HUES6 (cell line): ENCODE results near the gene FDPS.

Experiments used
- H3K27ac ChIP-seq: 2 replicates; pipeline ENCODE4 v1.7.0; 2013; ENCODE audit warnings: low read depth, mild to moderate bottlenecking, low read length, inconsistent platforms
- H3K27me3 ChIP-seq: 2 replicates; pipeline ENCODE4 v1.6.1; 2013; ENCODE audit warnings: low read length; ENCODE audit not compliant: control insufficient read depth, insufficient read depth
- H3K36me3 ChIP-seq: 2 replicates; pipeline ENCODE4 v1.6.1; 2013; ENCODE audit warnings: low read length; ENCODE audit not compliant: control insufficient read depth, insufficient read depth
- H3K4me1 ChIP-seq: 2 replicates; pipeline ENCODE4 v1.6.1; 2013; ENCODE audit warnings: low read length; ENCODE audit not compliant: control insufficient read depth, insufficient read depth
- H3K4me3 ChIP-seq: 2 replicates; pipeline ENCODE4 v1.5.1; 2013; ENCODE audit warnings: low read depth, low read length
- H3K9ac ChIP-seq: one replicate; pipeline ENCODE4 v1.6.1; 2013; ENCODE audit warnings: mild to moderate bottlenecking, low read length
- H3K9me3 ChIP-seq: 2 replicates; pipeline ENCODE4 v1.6.1; 2013; ENCODE audit warnings: low read depth, low read length; ENCODE audit not compliant: control insufficient read depth, insufficient read depth

Gene FDPS

GRCh38 chr1:155308493-155309422 lies at the start of gene FDPS:
Gene FDPS, plus strand, starts transcription at chr1:155308866. Its CDS starts 924 bp downstream, at chr1:155309790.
- H3K9ac ChIP-seq: peak within 1 kb of the TSS; percentile 94
- peak within 1 kb of the TSS; percentile 79 for H3K4me3 ChIP-seq
- H3K9me3 ChIP-seq: no peaks in the 10 kb centered on the region
- peaks cover 40% of the 10 kb centered on the region for H3K36me3 ChIP-seq
- no peaks in the 10 kb centered on the region for H3K27me3 ChIP-seq
- H3K4me1 ChIP-seq: peaks cover 13% of the 10 kb centered on the region
- peak within 1 kb of the TSS; percentile 80; the same call in 1 of the 2 replicates for H3K27ac ChIP-seq

GRCh38 chr1:155260276-155260675 lies 48.4 kb upstream of the FDPS start:
- no peaks in the 10 kb centered on the region for H3K27me3 ChIP-seq
- no peaks in the 10 kb centered on the region for H3K9me3 ChIP-seq
- H3K27ac ChIP-seq: no peak overlapping the region
- peaks cover 51% of the 10 kb centered on the region for H3K36me3 ChIP-seq
- H3K4me3 ChIP-seq: no peak overlapping the region
- peaks cover 15% of the 10 kb centered on the region for H3K4me1 ChIP-seq
- no peak overlapping the region for H3K9ac ChIP-seq

DNA sequence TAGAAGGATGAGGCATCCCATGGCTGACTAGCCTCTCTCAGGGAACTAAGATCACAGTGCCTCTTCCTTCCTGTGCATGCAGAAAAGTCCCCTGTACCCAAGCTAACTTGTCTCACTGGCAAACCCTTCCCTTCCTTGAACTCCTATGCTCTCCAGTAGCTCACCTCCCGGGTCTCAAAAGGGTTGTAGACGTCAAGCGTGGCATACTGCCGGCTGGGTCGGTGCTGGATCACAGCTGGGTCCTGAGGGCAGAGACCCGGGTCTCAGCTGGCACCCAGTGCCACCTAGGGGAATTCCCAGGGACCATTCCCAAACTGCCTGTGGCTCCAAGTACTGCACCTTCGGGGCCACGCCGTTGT lies 47.2 kb upstream of the FDPS start:
- Histone ChIP-seq H3K9me3 (no peaks in the 10 kb centered on the region), H3K4me1 (peaks cover 9% of the 10 kb centered on the region), H3K27me3 (no peaks in the 10 kb centered on the region), H3K9ac (peak overlapping the region; percentile 70), H3K36me3 (peaks cover 60% of the 10 kb centered on the region), H3K4me3 (peak overlapping the region; percentile 72), H3K27ac (peak overlapping the region; percentile 8; the same call in 1 of the 2 replicates)

- H3K4me3 ChIP-seq: peak within 1 kb of the TSS; percentile 72
- H3K27me3 ChIP-seq: no peaks in the 10 kb centered on the region
- peaks cover 9% of the 10 kb centered on the region for H3K4me1 ChIP-seq
- peak within 1 kb of the TSS; percentile 8; the same call in 1 of the 2 replicates for H3K27ac ChIP-seq
- peak within 1 kb of the TSS; percentile 70 for H3K9ac ChIP-seq
- no peaks in the 10 kb centered on the region for H3K9me3 ChIP-seq
- peaks cover 60% of the 10 kb centered on the region for H3K36me3 ChIP-seq
These were observed 46.6 kb upstream of the FDPS start, which contains the start of gene SCAMP3 for GRCh38 chr1:155261852-155262673. Gene SCAMP3, minus strand, starts transcription at chr1:155262360. Its CDS starts 209 bp downstream, at chr1:155262151.

DNA sequence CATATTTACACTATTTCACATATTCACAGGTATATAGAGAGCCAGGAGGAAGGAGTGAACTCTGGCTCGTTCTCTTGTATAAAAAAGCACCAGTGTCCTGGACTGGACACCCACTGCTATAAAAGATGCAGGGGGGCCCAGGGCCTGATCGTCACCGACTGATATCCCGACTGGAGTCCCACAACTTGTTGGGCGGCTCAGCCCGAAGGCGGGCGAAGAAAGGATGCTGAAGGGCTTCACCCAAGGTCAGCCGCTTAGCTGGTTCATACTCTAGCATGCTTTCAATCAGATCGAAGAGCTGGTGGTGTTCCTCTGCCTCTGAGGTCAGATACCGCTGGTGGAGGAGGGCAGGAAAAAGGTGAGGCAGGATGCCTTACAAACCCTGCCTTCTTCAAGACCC lies 45.6 kb upstream of the FDPS start:
- Histone ChIP-seq H3K36me3 (peaks cover 65% of the 10 kb centered on the region), H3K27ac (no peak overlapping the region), H3K9ac (no peak overlapping the region), H3K4me1 (peaks cover 9% of the 10 kb centered on the region), H3K9me3 (no peaks in the 10 kb centered on the region), H3K4me3 (no peak overlapping the region), H3K27me3 (no peaks in the 10 kb centered on the region)

DNA sequence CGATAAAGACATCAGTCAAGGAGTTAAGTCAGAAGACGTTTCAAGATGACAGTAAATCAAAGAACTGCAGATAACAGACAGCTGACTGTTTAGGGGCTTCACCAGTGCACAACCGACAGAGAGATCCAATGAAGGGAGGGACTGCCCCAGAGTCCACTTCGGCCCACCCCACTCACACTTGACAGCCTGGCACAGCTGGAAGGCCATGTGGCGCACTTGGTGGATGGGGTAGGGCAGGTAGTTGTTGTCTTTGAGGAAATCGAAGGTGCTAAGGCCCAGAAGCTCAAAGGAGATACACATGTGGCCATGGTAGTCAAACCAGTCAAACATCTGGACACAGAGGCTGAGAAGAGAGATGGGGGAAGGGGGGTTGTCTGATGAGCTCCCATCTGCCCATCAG lies 42.1 kb upstream of the FDPS start:
- Histone ChIP-seq H3K27ac (no peak overlapping the region), H3K27me3 (no peaks in the 10 kb centered on the region), H3K9ac (no peak overlapping the region), H3K4me1 (0 out of 2 replicates have a peak, but pooled peaks cover 3% of the 10 kb centered on the region), H3K36me3 (peaks cover 83% of the 10 kb centered on the region), H3K9me3 (no peaks in the 10 kb centered on the region), H3K4me3 (no peak overlapping the region)

DNA sequence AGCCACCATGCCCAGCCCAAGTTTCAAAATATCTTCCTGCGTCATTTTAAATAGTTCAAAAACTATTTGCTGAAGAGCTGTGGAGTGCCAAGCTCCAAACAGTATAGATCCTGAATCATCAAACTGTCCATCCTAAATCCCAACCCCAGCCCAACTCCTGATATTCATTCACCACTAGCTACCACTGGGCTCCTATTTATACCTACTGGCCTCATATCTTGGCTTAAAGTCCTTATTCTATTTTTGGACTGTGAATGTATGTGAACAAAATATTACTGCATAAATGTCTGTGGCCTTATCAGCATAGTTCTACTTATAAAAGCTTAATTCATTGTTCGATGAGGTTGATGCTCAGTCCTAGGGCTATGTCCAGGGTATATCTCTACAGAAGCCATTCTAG lies 41.3 kb upstream of the FDPS start:
- peaks cover 6% of the 10 kb centered on the region for H3K4me1 ChIP-seq
- H3K36me3 ChIP-seq: peaks cover 86% of the 10 kb centered on the region
- H3K4me3 ChIP-seq: no peak overlapping the region
- H3K27ac ChIP-seq: no peak overlapping the region
- H3K27me3 ChIP-seq: no peaks in the 10 kb centered on the region
- H3K9me3 ChIP-seq: no peaks in the 10 kb centered on the region
- H3K9ac ChIP-seq: no peak overlapping the region

- H3K9ac ChIP-seq: no peak overlapping the region
- peaks cover 6% of the 10 kb centered on the region for H3K4me1 ChIP-seq
- no peak overlapping the region for H3K4me3 ChIP-seq
- no peaks in the 10 kb centered on the region for H3K9me3 ChIP-seq
- no peaks in the 10 kb centered on the region for H3K27me3 ChIP-seq
- peaks cover 76% of the 10 kb centered on the region for H3K36me3 ChIP-seq
- no peak overlapping the region for H3K27ac ChIP-seq
These were observed 40.0 kb upstream of the FDPS start for GRCh38 chr1:155268630-155269029.

- Histone ChIP-seq H3K27me3 (no peaks in the 10 kb centered on the region), H3K4me3 (no peak overlapping the region), H3K4me1 (peaks cover 8% of the 10 kb centered on the region), H3K27ac (no peak overlapping the region), H3K36me3 (peaks cover 68% of the 10 kb centered on the region), H3K9ac (no peak overlapping the region), H3K9me3 (no peaks in the 10 kb centered on the region)
These were observed 39.3 kb upstream of the FDPS start for GRCh38 chr1:155269381-155269780.

DNA sequence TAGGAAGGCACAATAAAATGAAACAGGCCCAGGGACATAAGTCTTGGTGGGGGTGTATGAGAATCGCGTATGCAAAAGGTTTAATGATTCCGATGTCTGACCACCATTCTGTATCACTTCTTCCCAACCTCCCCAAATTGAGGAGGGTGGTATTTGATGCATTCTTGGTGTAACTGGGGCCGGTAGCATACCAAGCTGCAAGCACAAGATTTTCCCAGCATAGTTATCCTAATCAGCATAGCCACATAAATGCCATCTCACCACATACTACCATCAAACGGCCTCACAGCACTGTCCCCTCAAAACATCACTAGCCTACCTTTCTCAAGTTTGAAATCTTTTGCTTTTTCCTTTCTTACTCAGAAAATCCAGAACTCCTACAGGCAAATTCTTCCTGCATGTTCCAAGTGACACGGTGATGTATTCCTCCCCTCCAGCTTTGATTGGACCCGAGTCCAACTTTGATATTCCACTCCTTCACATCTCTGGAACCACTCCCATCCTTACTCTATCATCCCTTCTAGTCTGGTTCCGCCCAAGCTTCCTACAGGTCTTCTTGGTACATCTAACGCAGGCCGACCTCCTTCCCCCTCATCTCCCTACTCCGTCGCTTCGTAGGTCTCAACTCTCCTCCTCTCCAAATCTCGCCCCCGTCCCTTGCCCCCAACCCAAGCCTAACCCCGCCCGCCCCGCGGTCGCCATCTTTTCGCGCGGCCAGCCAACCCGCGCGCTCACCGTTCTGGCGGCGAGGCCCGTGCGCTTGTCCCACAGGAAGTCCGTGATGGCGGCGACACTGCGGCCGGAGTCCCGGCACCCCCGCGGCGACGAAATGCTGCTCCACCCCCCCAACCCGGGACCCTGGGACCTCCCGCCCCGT lies 36.0 kb upstream of the FDPS start:
- peaks cover 37% of the 10 kb centered on the region for H3K36me3 ChIP-seq
- peak overlapping the region; percentile 80 for H3K4me3 ChIP-seq
- no peaks in the 10 kb centered on the region for H3K9me3 ChIP-seq
- H3K27ac ChIP-seq: peak overlapping the region; percentile 82; the same call in 1 of the 2 replicates
- no peaks in the 10 kb centered on the region for H3K27me3 ChIP-seq
- peak overlapping the region; percentile 87 for H3K9ac ChIP-seq
- H3K4me1 ChIP-seq: peaks cover 12% of the 10 kb centered on the region
